ENCODE results near the gene NEDD4L.

The NEDD4L gene

GRCh38 chr18:58213440-58213839, 169.4 kb downstream of the NEDD4L start:
- DNase-seq, result peak; percentile 92

GRCh38 chr18:58215011-58215410, 171.0 kb downstream of the NEDD4L start:
- no peak for DNase-seq

GRCh38 chr18:58216071-58216481, 172.1 kb downstream of the NEDD4L start:
- DNase-seq, result no peak

- DNase-seq, result no peak
Observed at GRCh38 chr18:58217052-58217451, 173.0 kb downstream of the NEDD4L start.

DNA sequence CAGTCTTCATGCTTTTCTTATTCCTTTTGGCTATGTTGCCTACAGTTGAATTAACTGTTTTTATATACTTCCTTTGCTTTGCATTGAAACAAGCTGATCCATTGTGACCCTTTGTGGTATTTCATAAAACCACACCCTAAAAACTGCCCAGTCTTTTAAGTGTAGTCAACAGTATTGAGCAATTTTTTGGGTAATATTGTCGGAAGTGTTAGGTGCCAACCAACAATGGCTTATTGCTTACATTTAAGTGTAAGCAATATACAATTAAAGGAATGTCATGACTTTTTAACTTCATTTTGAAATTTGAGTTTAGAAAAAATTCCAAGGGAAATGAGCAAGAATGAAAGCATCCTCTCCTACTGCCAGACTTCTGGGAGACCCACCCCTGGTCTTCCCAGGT, 174.1 kb downstream of the NEDD4L start:
- no peak for DNase-seq

- DNase-seq, result peak; percentile 36
Observed at GRCh38 chr18:58221060-58221725, 177.2 kb downstream of the NEDD4L start.

GRCh38 chr18:58222432-58223125, 178.6 kb downstream of the NEDD4L start:
- DNase-seq, result peak; percentile 41

DNA sequence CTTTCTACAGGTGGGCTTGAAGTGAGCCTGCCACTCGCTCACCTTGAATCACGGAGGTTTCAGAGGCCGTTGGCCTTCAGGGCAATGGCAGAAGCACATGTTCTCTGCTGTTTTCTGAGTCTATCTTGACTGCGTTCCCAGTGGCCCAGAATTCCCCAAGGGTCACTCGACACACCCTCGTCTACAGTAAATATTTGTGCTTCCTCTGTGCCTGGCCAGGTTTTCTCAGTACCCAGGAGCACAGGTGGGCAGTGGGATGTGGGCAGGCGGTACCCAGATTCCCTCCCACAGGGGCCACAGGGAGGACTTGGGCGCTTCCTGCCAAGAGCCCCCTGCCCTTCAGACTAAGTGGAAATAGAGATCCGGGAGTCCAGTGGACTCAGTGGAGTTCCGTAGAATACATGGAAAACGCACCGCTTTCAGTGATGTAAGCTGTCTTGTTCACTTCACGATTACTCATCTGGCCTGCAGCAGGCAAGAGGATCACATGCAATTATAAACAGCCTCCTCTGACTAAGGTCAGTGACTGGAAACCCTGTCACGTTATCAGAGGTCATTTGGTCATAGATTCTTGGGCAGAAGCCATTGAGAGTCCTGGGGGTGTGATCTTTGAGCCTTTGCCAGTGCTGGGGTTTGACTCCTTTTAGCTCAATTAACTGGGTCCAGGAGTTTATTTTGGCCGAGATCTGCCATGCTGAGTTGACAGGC, 179.8 kb downstream of the NEDD4L start:
- peak; percentile 86 for DNase-seq

DNA sequence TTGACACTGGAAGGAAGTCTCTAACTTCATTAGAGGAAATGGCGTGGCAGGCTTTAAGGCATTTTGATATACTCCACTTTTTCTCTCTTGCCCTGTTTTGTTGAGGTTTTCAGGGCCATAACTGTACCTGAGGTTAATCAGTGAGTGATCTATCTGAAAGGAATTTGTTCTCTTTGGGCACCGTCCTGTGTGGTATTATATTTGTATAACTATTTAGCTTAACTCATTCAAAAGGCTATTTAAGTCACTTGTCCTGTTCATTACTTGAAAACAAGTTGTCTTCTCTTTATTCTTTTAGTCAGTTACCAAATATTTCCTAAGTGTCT, 180.4 kb downstream of the NEDD4L start:
- no peak for DNase-seq

- no peak for DNase-seq
Observed at GRCh38 chr18:58225101-58225500, 181.1 kb downstream of the NEDD4L start.

DNA sequence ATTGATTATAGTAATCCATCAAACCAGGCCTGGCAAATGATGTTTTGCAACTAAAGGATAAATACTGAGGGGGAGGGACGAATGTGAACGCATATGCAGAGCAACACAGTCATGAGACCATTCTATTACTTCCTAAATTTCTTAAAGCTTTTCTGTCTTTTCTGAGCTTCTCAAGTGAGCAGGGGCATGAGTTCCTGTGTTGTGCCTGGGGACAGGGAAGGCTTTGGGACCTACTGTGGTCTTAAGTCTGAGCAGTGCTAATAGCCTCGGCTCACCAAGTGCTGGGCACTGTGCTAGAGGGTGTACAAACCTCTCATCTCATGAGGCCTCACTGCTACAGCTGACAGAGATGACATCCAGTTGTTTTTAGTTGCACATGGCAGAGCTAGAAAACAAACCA, 182.4 kb downstream of the NEDD4L start:
- no peak for DNase-seq

GRCh38 chr18:58227361-58227930, 183.4 kb downstream of the NEDD4L start:
- DNase-seq, result no peak

- no peak for DNase-seq
Observed at GRCh38 chr18:58228176-58228575, 184.2 kb downstream of the NEDD4L start.

DNA sequence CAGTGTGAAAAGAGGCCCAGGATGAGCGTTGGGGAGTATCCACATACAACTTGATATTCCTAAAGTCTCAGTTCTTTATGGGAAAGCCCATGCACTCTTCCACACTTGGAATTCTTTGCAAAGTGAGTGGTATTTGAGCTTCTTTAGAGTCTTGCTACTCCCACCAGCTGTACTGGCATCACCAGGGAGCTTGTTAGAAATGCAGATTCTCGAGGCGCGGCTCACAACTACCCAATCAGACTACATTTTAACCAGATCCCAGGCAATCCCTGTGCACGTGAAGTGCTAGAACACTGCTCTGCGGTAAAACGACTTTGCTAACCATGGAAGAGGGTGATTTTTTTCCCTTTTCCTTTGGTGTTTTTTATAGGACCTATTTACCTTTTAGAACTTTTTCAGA, 184.7 kb downstream of the NEDD4L start:
- no peak for DNase-seq

DNA sequence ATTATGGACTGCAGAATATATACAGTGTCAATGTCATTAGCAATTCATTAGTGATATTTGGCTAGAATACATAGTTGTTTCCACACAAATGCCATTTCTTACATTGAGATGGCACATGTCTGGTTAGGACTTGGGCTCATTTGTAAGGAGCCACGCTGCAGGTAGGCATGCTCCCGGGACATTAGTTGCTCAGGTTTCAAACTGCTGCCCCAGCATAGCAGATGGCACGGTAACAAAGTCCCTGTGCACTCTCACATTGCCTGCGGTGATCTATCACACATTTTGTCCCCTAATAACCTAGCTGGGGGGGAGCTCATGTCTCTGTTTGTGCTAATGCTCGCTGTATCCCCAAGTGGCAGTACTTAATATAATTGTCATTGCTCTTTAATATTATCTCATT, 185.1 kb downstream of the NEDD4L start:
- DNase-seq, result no peak

- no peak for DNase-seq
Observed at GRCh38 chr18:58230438-58231179, 186.6 kb downstream of the NEDD4L start.

DNA sequence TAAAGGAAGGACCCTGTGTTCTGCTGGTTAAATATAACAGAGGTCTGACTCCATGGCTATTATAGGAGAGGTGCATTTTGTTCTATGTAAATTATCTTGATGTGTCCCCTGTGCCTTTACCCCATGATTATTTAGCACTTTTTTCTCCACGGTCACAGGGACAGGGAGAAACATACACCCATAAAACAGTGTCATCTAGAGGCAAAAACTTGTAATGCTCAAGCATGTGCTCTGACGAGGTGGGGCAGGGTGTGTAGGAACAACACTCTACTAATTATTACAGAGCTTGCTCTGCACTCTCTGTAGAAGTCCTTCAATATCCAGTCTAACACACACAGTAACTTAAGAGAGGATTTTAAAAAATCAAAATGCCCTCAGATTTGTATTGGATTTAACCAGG, 187.9 kb downstream of the NEDD4L start:
- DNase-seq, result no peak

GRCh38 chr18:58232668-58233067, 188.6 kb downstream of the NEDD4L start:
- DNase-seq, result no peak

- no peak for DNase-seq
Observed at GRCh38 chr18:58234359-58234741, 190.3 kb downstream of the NEDD4L start.

DNA sequence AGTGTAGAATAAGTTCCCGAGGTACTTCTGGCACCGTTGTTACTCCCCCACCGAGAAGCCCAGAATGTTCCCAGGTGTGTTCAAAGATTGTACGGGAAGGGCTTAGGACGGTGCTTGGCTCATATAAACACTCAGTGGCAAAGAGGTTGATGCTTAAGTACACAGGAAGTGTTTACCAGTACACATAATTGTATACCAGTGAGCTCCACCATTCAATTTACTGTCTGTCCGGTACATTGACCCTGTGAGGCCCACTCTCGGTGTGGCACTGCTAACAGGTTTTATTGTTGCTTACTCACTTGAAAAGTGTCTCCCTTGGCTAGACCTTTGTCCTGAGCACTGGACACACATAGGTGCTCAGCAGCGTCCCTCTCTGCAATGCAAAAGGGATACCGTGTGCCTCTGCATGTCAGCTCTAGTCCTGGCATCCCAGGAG, 191.0 kb downstream of the NEDD4L start:
- no peak for DNase-seq

GRCh38 chr18:58239879-58240278, 195.9 kb downstream of the NEDD4L start:
- no peak for DNase-seq

DNA sequence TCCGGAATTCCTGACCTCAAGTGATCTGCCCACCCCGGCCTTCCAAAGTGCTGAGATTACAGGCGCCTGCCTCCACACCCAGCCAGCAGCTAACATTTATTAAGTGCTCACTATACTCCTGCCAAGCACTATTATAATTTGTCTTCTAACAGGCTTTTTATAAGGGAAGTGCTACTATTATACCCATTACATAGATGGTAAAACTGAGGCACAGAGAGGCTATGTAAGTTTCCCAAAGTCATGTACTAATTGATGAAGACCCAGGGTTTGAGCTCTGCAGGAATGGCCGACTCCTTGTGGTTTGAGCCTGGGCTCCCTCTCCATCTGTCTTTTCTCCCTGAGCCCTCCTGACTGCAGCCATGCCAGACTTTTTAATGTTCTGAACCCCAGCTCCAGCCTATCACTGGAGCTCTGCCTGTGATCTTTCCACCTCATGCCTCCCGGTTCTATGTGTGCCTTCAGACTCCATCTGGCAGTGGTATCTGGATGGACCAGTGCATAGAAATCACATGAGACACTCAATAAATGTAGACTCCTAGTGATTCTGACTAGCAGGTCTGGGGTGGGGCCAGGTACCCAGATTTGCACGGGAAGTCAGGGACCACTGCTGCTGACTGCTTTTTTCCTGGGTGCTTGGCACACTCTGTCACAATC, 197.1 kb downstream of the NEDD4L start:
- no peak for DNase-seq
